Ishikawa (cell line): Measurements from ENCODE around the gene STX3.

Experiments
- CEBPB ChIP-seq: IDR thresholded peaks from 2 replicates; pipeline ENCODE4 v1.6.1; 2012
- CREB1 ChIP-seq: IDR thresholded peaks from 2 replicates; pipeline ENCODE4 v1.6.1; 2012; ENCODE audit warnings: low read depth
- EGR1 ChIP-seq: IDR thresholded peaks from 2 replicates; pipeline ENCODE4 v1.6.1; 2012
- EP300 ChIP-seq: IDR thresholded peaks from 2 replicates; pipeline ENCODE4 v1.6.1; 2012; ENCODE audit warnings: borderline replicate concordance
- FOXM1 ChIP-seq: IDR thresholded peaks from 2 replicates; pipeline ENCODE4 v1.6.1; 2012; ENCODE audit warnings: low read depth, borderline replicate concordance
- MAX ChIP-seq: IDR thresholded peaks from 2 replicates; pipeline ENCODE4 v1.6.1; 2012
- NFIC ChIP-seq: IDR thresholded peaks from 2 replicates; pipeline ENCODE4 v1.6.1; 2012
- RAD21 ChIP-seq: IDR thresholded peaks from 2 replicates; pipeline ENCODE4 v1.6.1; 2012; ENCODE audit warnings: low read depth
- TAF1 ChIP-seq: IDR thresholded peaks from 2 replicates; pipeline ENCODE4 v1.6.1; 2012; ENCODE audit warnings: low read depth, mild to moderate bottlenecking
- TCF12 ChIP-seq: IDR thresholded peaks from 2 replicates; pipeline ENCODE4 v1.6.1; 2012; ENCODE audit warnings: low read depth
- TEAD4 ChIP-seq: IDR thresholded peaks from 2 replicates; pipeline ENCODE4 v1.6.1; 2012
- YY1 ChIP-seq: IDR thresholded peaks from 2 replicates; pipeline ENCODE4 v1.6.1; 2012; ENCODE audit warnings: low read depth
- ZBTB7A ChIP-seq: IDR thresholded peaks from 2 replicates; pipeline ENCODE4 v1.6.1; 2012; ENCODE audit warnings: low read depth
- TF ChIP-seq, protein P1 (sequence below): IDR thresholded peaks from 2 replicates; pipeline ENCODE4 v1.6.1; 2012; ENCODE audit warnings: low read depth, mild to moderate bottlenecking
- TF ChIP-seq, protein P2 (sequence below): IDR thresholded peaks from 2 replicates; pipeline ENCODE4 v1.6.1; 2012

Gene STX3

DNA sequence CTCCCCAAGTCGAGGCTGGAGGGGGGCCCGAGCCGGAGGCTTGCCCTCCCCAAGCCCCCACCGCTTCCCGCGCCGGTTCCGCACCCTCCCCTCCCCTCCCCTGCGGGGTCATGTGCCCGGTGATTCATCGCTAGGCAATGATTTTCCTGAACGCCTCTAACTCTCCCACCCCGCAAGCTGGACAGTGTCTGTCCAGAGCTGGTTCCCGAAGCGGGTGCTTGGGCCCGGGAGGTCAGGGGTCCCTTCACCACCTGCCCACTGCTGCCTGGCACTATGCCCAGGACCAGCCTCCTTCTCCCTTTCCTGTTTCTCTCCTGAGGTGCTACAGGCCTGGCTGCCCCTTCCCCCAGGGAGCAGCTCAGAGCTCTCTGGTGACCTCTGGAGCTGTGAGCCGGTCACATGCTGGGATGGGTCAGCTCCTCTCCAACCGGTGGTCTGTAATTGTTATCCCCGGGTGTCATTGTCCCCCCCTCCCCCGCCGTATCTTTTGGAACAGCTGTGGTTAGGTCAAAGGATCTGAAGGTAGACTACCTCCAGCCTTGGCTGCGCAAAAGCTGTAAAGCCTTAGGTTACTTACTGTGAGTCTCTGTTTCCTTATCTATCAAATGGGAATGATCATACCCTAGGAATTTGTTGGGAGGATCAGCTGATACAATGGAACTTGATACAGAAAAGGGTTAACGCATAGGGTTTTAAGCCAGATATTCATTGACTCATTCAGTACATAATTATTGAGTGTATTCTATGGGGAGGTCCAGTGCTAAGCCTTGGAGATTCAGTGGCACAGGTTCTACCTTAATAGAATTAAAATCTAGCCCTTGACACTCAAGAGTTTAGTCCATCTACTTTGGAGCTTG is 753 bp downstream of the STX3 start:
- no peak for TF ChIP-seq EGR1
- TF ChIP-seq, protein P1, sequence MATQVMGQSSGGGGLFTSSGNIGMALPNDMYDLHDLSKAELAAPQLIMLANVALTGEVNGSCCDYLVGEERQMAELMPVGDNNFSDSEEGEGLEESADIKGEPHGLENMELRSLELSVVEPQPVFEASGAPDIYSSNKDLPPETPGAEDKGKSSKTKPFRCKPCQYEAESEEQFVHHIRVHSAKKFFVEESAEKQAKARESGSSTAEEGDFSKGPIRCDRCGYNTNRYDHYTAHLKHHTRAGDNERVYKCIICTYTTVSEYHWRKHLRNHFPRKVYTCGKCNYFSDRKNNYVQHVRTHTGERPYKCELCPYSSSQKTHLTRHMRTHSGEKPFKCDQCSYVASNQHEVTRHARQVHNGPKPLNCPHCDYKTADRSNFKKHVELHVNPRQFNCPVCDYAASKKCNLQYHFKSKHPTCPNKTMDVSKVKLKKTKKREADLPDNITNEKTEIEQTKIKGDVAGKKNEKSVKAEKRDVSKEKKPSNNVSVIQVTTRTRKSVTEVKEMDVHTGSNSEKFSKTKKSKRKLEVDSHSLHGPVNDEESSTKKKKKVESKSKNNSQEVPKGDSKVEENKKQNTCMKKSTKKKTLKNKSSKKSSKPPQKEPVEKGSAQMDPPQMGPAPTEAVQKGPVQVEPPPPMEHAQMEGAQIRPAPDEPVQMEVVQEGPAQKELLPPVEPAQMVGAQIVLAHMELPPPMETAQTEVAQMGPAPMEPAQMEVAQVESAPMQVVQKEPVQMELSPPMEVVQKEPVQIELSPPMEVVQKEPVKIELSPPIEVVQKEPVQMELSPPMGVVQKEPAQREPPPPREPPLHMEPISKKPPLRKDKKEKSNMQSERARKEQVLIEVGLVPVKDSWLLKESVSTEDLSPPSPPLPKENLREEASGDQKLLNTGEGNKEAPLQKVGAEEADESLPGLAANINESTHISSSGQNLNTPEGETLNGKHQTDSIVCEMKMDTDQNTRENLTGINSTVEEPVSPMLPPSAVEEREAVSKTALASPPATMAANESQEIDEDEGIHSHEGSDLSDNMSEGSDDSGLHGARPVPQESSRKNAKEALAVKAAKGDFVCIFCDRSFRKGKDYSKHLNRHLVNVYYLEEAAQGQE = peak; percentile 32; the same call in 1 of the 2 replicates
- TF ChIP-seq CEBPB = no peak
- peak; percentile 9 for TF ChIP-seq NFIC
- no peak for TF ChIP-seq TEAD4
- TF ChIP-seq, protein P2, sequence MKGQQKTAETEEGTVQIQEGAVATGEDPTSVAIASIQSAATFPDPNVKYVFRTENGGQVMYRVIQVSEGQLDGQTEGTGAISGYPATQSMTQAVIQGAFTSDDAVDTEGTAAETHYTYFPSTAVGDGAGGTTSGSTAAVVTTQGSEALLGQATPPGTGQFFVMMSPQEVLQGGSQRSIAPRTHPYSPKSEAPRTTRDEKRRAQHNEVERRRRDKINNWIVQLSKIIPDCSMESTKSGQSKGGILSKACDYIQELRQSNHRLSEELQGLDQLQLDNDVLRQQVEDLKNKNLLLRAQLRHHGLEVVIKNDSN = peak; percentile 90
- 0 out of 2 replicates have a peak, but pooled peaks have one; percentile 12 for TF ChIP-seq MAX

DNA sequence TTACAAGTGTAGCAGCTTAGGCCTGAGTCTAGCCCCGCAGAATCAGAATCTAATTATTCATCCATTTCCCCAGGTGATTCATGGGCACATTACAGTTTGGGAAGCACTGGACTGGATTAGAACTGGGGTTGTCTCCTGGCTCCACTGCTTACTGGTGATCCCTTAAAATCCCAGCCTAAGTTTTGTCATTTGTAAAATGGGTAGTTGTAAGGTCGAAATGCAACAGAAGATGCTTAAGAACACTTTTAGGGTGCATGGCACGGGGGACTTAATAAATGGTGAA is 1.3 kb downstream of the STX3 start:
- no peak for TF ChIP-seq EGR1
- no peak for TF ChIP-seq EP300

DNA sequence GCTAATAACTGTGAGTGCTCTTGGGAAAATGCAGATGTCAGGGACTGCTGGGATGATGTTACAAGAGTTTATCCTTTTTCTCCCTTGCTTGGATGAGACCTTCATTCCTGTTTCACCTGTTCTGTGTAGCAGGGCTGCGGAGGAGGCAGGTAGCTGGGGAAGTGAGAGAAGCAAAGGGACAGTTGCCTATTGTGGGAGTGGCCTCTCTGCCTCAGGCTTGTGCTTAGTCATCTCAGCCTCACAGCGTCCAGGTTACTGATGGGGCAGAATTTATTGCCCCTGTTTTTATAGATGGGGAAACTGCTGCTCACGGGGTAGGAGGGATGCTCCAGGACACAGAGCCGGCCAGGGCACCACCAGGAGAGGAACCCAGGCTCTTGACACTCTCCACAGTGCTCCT is 1.7 kb downstream of the STX3 start:
- TF ChIP-seq CEBPB (no peak), TCF12 (no peak)

DNA sequence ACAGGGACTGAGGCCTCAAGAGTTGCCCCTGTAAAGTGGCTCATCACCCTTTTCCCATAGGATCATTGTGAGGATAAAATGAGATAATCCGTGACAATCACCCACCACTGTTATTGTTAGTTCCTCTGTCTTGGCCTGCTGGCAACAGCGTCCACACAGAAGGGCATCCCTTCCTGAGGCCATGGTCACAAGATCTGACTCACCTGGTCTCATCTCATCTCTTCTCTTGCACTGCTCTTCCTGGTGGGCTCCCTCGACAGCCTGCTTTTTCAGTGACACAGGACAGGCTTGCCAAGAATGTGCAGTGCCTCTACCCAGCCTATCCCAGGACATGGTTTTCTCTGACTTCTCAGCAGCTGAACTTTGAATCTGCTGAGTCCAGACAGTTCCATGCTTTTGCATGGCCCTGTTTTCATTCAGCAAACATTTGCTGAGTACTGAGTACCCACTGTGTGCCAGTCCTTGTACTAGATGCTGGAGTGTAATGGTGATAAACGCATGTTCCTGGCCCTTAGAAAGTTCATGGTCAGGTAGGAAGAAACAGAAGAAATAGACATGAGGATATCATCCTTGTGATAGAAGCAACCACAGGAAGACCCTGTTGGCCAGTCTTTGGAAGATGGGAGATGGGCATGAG is 3.3 kb downstream of the STX3 start:
- no peak for TF ChIP-seq NFIC
- TF ChIP-seq EGR1 = no peak
- TF ChIP-seq TEAD4 = no peak
- no peak for TF ChIP-seq FOXM1
- no peak for TF ChIP-seq CEBPB
- no peak for TF ChIP-seq CREB1
- TF ChIP-seq, protein P2 = no peak
- TF ChIP-seq, protein P1 = no peak
- TF ChIP-seq ZBTB7A = no peak
- TF ChIP-seq TCF12 = no peak
- no peak for TF ChIP-seq TAF1
- TF ChIP-seq MAX = no peak
- no peak for TF ChIP-seq RAD21
- no peak for TF ChIP-seq YY1
- TF ChIP-seq EP300 = no peak

- TF ChIP-seq, protein P1 = no peak
- TF ChIP-seq EGR1 (no peak), EP300 (no peak), TAF1 (no peak), FOXM1 (no peak), RAD21 (no peak), NFIC (no peak), CREB1 (no peak), TCF12 (no peak), YY1 (no peak), MAX (no peak), TEAD4 (no peak), CEBPB (no peak), ZBTB7A (no peak)
- TF ChIP-seq, protein P2 = no peak
Observed at GRCh38 chr11:59759900-59760299, 4.7 kb downstream of the STX3 start.
